HepG2 (cell line): ENCODE measurements around the gene MAFB. TPM values are rescaled to one million over a fixed set of nuclear protein-coding genes. Genes with fewer than 3 reads are reported as not detected.

ENCODE experiments used
- ATAC-seq: fragments of 200-7000 bp; cut with Tn5 transposase; 3 replicates; pipeline ENCODE4 v1.9.1; 2020; ENCODE audit warnings: mild to moderate bottlenecking, moderate library complexity
- BruUV-seq: library from RNA; stranded (reverse); fragments of 400-500 nt; replicated peaks from 2 replicates; lab custom pipeline; 2021; lab: Mats Ljungman, UMichigan
- CTCF ChIA-PET: fragments of 300-600 bp; formaldehyde crosslinking; extraction: SDS; loops from one replicate; lab custom pipeline; 2021; ENCODE audit warnings: low total read pairs, inconsistent platforms, low intra/inter-chr PET ratio; lab: Yijun Ruan, JAX
- POLR2A ChIA-PET: fragments of 350-600 bp; sonication (Branson Sonifier 250); formaldehyde crosslinking; loops from one replicate; lab custom pipeline; 2020; ENCODE audit warnings: antibody characterized with exemption, inconsistent platforms; lab: Yijun Ruan, JAX
- DNase-seq: peaks from one replicate; pipeline ENCODE4 v3.0.0-alpha.2; 2015; ENCODE audit warnings: low spot score
- FAIRE-seq: peaks from 3 replicates; lab custom pipeline; 2011; peaks lifted over from hg19 to GRCh38; lab: Jason Lieb, UNC
- H2AFZ ChIP-seq: one replicate; pipeline ENCODE4 v1.6.1; 2011; ENCODE audit warnings: low read length, inconsistent platforms
- H3K27ac ChIP-seq: fragments of 300-600 bp; 3 replicates; pipeline ENCODE4 v1.8.0; 2011; ENCODE audit warnings: mixed run types, mild to moderate bottlenecking, mixed read lengths, low read length, inconsistent platforms; ENCODE audit not compliant: insufficient read depth; ENCODE audit errors: extremely low read length
- H3K27me3 ChIP-seq, 2 experiments: fragments of 200-600 bp in 1 of 2; 2 replicates in 1 of 2; 3 replicates in 1 of 2; pipeline versions ENCODE4 v1.6.0 to v1.8.0; 2011; ENCODE audit warnings: low read length in 2 of 2, mild to moderate bottlenecking in 2 of 2, moderate library complexity in 2 of 2, inconsistent platforms in 1 of 2; ENCODE audit not compliant: insufficient read depth in 2 of 2, control insufficient read depth in 1 of 2
- H3K36me3 ChIP-seq, 2 experiments: fragments of 200-600 bp in 1 of 2; replicated peaks in 1 of 2; 2 replicates in 1 of 2; 3 replicates in 1 of 2; pipeline versions ENCODE4 v1.5.1 to v1.8.0; 2011; ENCODE audit warnings: low read length in 2 of 2, inconsistent platforms in 1 of 2; ENCODE audit not compliant: insufficient read depth in 2 of 2, control insufficient read depth in 1 of 2
- H3K4me1 ChIP-seq: 2 replicates; pipeline ENCODE4 v1.5.1; 2012; ENCODE audit warnings: low read length, inconsistent platforms; ENCODE audit not compliant: insufficient read depth
- H3K4me2 ChIP-seq: 2 replicates; pipeline ENCODE4 v1.6.0; 2011; ENCODE audit warnings: low read depth, low read length, inconsistent platforms
- H3K4me3 ChIP-seq, 3 experiments: fragments of 200-600 bp in 1 of 3; sonication (generic), shearing (Covaris generic) in 1 of 3; replicated peaks in 1 of 3; 2 replicates each; pipeline ENCODE4 v1.5.1; 2011 to 2016; ENCODE audit warnings: low read length in 3 of 3, inconsistent platforms in 2 of 3, low read depth in 2 of 3, mild to moderate bottlenecking in 2 of 3, control low read depth in 1 of 3, mixed read lengths in 1 of 3; ENCODE audit not compliant: insufficient read depth in 1 of 3
- H3K79me2 ChIP-seq: one replicate; pipeline ENCODE4 v1.6.1; 2011; ENCODE audit warnings: low read length, inconsistent platforms; ENCODE audit not compliant: insufficient read depth
- H3K9ac ChIP-seq: 2 replicates; pipeline ENCODE4 v1.6.0; 2011; ENCODE audit warnings: mild to moderate bottlenecking, low read depth, low read length, inconsistent platforms; ENCODE audit not compliant: insufficient read depth
- H3K9me3 ChIP-seq: 2 replicates; pipeline ENCODE4 v1.5.1; 2012; ENCODE audit warnings: mild to moderate bottlenecking, low read length
- H4K20me1 ChIP-seq: 2 replicates; pipeline ENCODE4 v1.6.0; 2011; ENCODE audit warnings: inconsistent platforms, mild to moderate bottlenecking, low read length, moderate library complexity; ENCODE audit not compliant: insufficient read depth
- ASH2L ChIP-seq: fragments of 300-600, 200-600 bp; sonication (generic); IDR thresholded peaks from 2 replicates; pipeline ENCODE4 v1.7.0; 2017; ENCODE audit warnings: low read depth, mild to moderate bottlenecking, moderate library complexity, mixed read lengths, low read length; ENCODE audit not compliant: insufficient read length
- HNF1A ChIP-seq, 2 experiments: sonication (generic) in 1 of 2; formaldehyde crosslinking in 1 of 2; IDR thresholded peaks; 2 replicates each; pipeline versions ENCODE4 v1.4.0 to v1.6.1; 2016 to 2020; ENCODE audit warnings: borderline replicate concordance in 1 of 2, low read depth in 1 of 2, mild to moderate bottlenecking in 1 of 2, missing genetic modification reagents in 1 of 2
- NPAS2 ChIP-seq: sonication (generic); formaldehyde crosslinking; IDR thresholded peaks from 2 replicates; pipeline ENCODE4 v1.8.0; 2022; ENCODE audit warnings: mild to moderate bottlenecking, missing genetic modification reagents, borderline replicate concordance
- SALL1 ChIP-seq: sonication (generic); formaldehyde crosslinking; IDR thresholded peaks from 2 replicates; pipeline ENCODE4 v1.8.0; 2022; ENCODE audit warnings: mild to moderate bottlenecking, missing genetic modification reagents
- ZNF318 ChIP-seq: sonication (generic); formaldehyde crosslinking; IDR thresholded peaks from 2 replicates; pipeline ENCODE4 v1.4.0; 2020; ENCODE audit warnings: mild to moderate bottlenecking, missing genetic modification reagents
- ZNF547 ChIP-seq: sonication (generic); formaldehyde crosslinking; IDR thresholded peaks from 2 replicates; pipeline ENCODE4 v1.5.1; 2020; ENCODE audit warnings: mild to moderate bottlenecking, missing genetic modification reagents
- WGBS: methylation state at CpG from one replicate; pipeline ENCODE4 v1.1.6; 2017; ENCODE audit warnings: low lambda C conversion rate; 5-methylcytosine and 5-hydroxymethylcytosine counted together
- in situ Hi-C: cut with HindIII; loops from 2 replicates; pipeline ENCODE4 v1.10.0; 2017; ENCODE audit warnings: low pct_unique_long_range_greater_than_20kb; ENCODE audit not compliant: extremely low pct_ligation_motif_present
- intact Hi-C: fragments of 100-400 bp; cut with micrococcal nuclease; formaldehyde crosslinking; loops from one replicate; pipeline ENCODE4 v1.10.0; 2022; ENCODE audit not compliant: unreplicated experiment
- polyA plus RNA-seq, 8 experiments: library from polyadenylated mRNA; depleted of rRNA in 3 of 8; stranded (reverse) in 7 of 8; unstranded in 1 of 8; fragments of >200 nt; fragmentation: Illumina TruSeq in 4 of 8; extraction: Trizol in 4 of 8; gene quantifications; 2 replicates each; pipeline versions ENCODE4 v1.2.1 to v1.2.3, GENCODE V29; 2011 to 2016; ENCODE audit warnings: low read depth in 4 of 8, missing spikeins in 1 of 8, mixed read lengths in 1 of 8; ENCODE audit not compliant: insufficient read depth in 1 of 8
- total RNA-seq, 5 experiments: library from RNA; depleted of rRNA; stranded (reverse); fragments of >200 nt; fragmentation: Illumina TruSeq; extraction: Trizol; gene quantifications; 2 replicates each; pipeline ENCODE4 v1.2.3, GENCODE V29; 2016; ENCODE audit warnings: low read depth in 1 of 5

The MAFB gene
- total and polyA plus RNA-seq, 2 of the 13 experiments (the other 11 are each of a cell fraction or from before 2014, with no cell fraction given), result 0.08 to 0.11 TPM

- CTCF ChIA-PET, result no interaction called here
- no peak for TF ChIP-seq SALL1 (CRISPR knock-in tag)
- no peak for TF ChIP-seq HNF1A (IDR thresholded peaks at IDR 0.05; ENCODE audit: low read depth)
- no peak for TF ChIP-seq HNF1A (CRISPR knock-in tag; IDR thresholded peaks at IDR 0.05; ENCODE audit: borderline replicate concordance)
- TF ChIP-seq NPAS2, result no peak
- TF ChIP-seq ZNF547, result no peak
- TF ChIP-seq ASH2L, result no peak
- TF ChIP-seq ZNF318, result no peak
Measured at GRCh38 chr20:40714109-40714508, 25.1 kb upstream of the MAFB start.

More at GRCh38 chr20:40714109-40714508, 25.1 kb upstream of the MAFB start:
- in situ Hi-C loops, result no loop called here
- Histone ChIP-seq H3K27ac (no peak overlapping the region), H3K9ac (no peak overlapping the region), H3K4me3 (no peak overlapping the region), H3K27me3 (peaks cover 6 to 61% of the 10 kb centered on the region in 2 experiments; a peak in 4 of 5 replicates), H3K79me2 (no peaks in the 10 kb centered on the region), H3K4me2 (no peak overlapping the region), H3K9me3 (no peaks in the 10 kb centered on the region), H3K4me1 (no peaks in the 10 kb centered on the region), H3K36me3 (no peaks in the 10 kb centered on the region), H4K20me1 (no peaks in the 10 kb centered on the region), H2AFZ (no peak overlapping the region)
- WGBS, result 18% methylated on average over 4 of the region's 4 CpGs
- intact Hi-C loops, result no loop called here
- FAIRE-seq (no peak), DNase-seq (no peak), ATAC-seq (no peak)
- POLR2A ChIA-PET, result no interaction called here
- BruUV-seq, result no TSS peak
